Measurements from ENCODE around the gene MED27.

DNA sequence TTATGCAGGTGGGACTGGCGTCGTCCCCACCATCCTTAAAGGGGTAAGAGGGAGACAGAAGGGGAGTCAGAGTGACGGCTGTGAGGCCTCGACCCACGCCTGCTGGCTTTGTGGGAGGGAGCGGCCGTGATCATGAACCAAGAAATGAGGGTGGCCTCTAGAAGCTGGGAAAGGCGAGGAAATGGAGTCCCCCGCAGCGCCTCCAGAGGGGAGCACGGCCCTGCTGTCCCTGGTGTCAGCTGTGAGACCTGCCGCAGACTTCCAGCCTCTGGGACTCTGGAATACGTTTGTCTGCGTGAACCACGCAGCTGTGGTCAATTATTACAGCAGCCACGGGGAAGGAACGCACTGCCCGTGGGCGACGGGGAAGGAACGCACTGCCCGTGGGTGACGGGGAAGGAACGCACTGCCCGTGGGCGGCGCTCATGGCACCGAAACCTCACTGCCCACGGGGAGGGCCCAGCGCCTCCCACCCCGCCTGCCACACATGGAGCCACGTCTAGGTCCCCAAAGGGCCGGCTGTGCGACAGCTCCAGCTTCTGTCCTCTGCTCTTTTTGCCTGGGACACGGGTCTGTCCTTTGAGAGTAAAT lies 231.0 kb downstream of the MED27 start:
- TF ChIP-seq POLR2AphosphoS5 (IDR thresholded peaks at IDR 0.05; ENCODE audit: low read depth, low read length): no peak
- no peak for TF ChIP-seq POLR2A (IDR thresholded peaks at IDR 0.05; ENCODE audit: low read depth, low read length)
- no peak for TF ChIP-seq TAF1 (IDR thresholded peaks at IDR 0.05; ENCODE audit: borderline replicate concordance, low read depth, low read length)

All from GM12892 (cell line).